Keratinocyte (primary cell): ENCODE data around the gene HECTD4. TPM values are rescaled to one million over a fixed set of nuclear protein-coding genes. Genes with fewer than 3 reads are reported as not detected.

Experiments
- DNase-seq: peaks from one replicate; pipeline ENCODE4 v3.0.0-alpha.2; 2011; ENCODE audit warnings: low read depth, missing footprints, low spot score
- FAIRE-seq: peaks from 2 replicates; lab custom pipeline; 2011; peaks lifted over from hg19 to GRCh38; lab: Jason Lieb, UNC
- H2AFZ ChIP-seq: 2 replicates; pipeline ENCODE4 v1.6.0; 2012; ENCODE audit warnings: low read length, control low read depth, inconsistent platforms; ENCODE audit not compliant: control insufficient read depth
- H3K27ac ChIP-seq: 2 replicates; pipeline ENCODE4 v1.5.1; 2011; ENCODE audit warnings: low read length; ENCODE audit not compliant: control insufficient read depth, insufficient read depth
- H3K27me3 ChIP-seq: 3 replicates; pipeline ENCODE4 v1.6.0; 2011; ENCODE audit warnings: low read length; ENCODE audit not compliant: control insufficient read depth, insufficient read depth; ENCODE audit errors: extremely low read depth
- H3K36me3 ChIP-seq, 2 experiments: 2 replicates in 1 of 2; 3 replicates in 1 of 2; pipeline ENCODE4 v1.5.1; 2011; ENCODE audit warnings: low read length in 2 of 2, mild to moderate bottlenecking in 1 of 2; ENCODE audit not compliant: control insufficient read depth in 2 of 2, insufficient read depth in 2 of 2; ENCODE audit errors: extremely low read depth in 1 of 2
- H3K4me1 ChIP-seq: 3 replicates; pipeline ENCODE4 v1.5.1; 2011; ENCODE audit warnings: low read length; ENCODE audit not compliant: control insufficient read depth, insufficient read depth; ENCODE audit errors: extremely low read depth
- H3K4me2 ChIP-seq: 3 replicates; pipeline ENCODE4 v1.6.0; 2011; ENCODE audit warnings: low read depth, low read length; ENCODE audit not compliant: control insufficient read depth, insufficient read depth; ENCODE audit errors: extremely low read depth
- H3K4me3 ChIP-seq, 3 experiments: fragments of 200-600 bp in 1 of 3; sonication (generic) in 1 of 3; 2 replicates in 2 of 3; 3 replicates in 1 of 3; pipeline ENCODE4 v1.5.1; 2011 to 2016; ENCODE audit warnings: low read length in 3 of 3, mild to moderate bottlenecking in 3 of 3, control low read depth in 2 of 3, inconsistent platforms in 1 of 3, low read depth in 1 of 3, mixed read lengths in 1 of 3, mixed run types in 1 of 3, moderate library complexity in 1 of 3; ENCODE audit not compliant: control insufficient read depth in 2 of 3, insufficient read depth in 2 of 3; ENCODE audit errors: extremely low read depth in 1 of 3
- H3K79me2 ChIP-seq: 2 replicates; pipeline ENCODE4 v1.6.0; 2012; ENCODE audit warnings: low read length; ENCODE audit not compliant: control insufficient read depth, insufficient read depth
- H3K9ac ChIP-seq: 3 replicates; pipeline ENCODE4 v1.6.0; 2011; ENCODE audit warnings: low read length; ENCODE audit not compliant: control insufficient read depth, insufficient read depth; ENCODE audit errors: extremely low read depth
- H3K9me1 ChIP-seq: 3 replicates; pipeline ENCODE4 v1.6.0; 2011; ENCODE audit warnings: low read length; ENCODE audit not compliant: control insufficient read depth, insufficient read depth; ENCODE audit errors: extremely low read depth
- H3K9me3 ChIP-seq: 2 replicates; pipeline ENCODE4 v1.5.1; 2012; ENCODE audit warnings: low read depth, low read length; ENCODE audit not compliant: control insufficient read depth
- H4K20me1 ChIP-seq: 3 replicates; pipeline ENCODE4 v1.6.0; 2011; ENCODE audit warnings: low read length; ENCODE audit not compliant: control insufficient read depth, insufficient read depth; ENCODE audit errors: extremely low read depth
- EZH2 ChIP-seq: IDR thresholded peaks from one replicate; pipeline ENCODE4 v1.6.1; 2012; ENCODE audit warnings: inconsistent platforms, mild to moderate bottlenecking, low read length, moderate library complexity
- dilution Hi-C: fragments of 300-500 bp; cut with MboI; formaldehyde crosslinking; loops from one replicate; pipeline ENCODE4 v1.7.0; 2020; ENCODE audit warnings: low sequenced_read_pairs; ENCODE audit not compliant: extremely low pct_ligation_motif_present
- polyA plus RNA-seq, 5 experiments: library from polyadenylated mRNA; depleted of rRNA in 3 of 5; stranded (reverse) in 3 of 5; stranded (forward) in 1 of 5; unstranded in 1 of 5; fragments of >200 nt; gene quantifications; 1 replicate in 1 of 5; 2 replicates in 3 of 5; 3 replicates in 1 of 5; pipeline versions ENCODE4 v1.2.1 to v1.2.3, GENCODE V29; 2011 to 2012; ENCODE audit warnings: missing spikeins in 2 of 5, low read depth in 1 of 5, low replicate concordance in 1 of 5
- TF ChIP-seq, protein P1 (sequence below), 3 experiments: IDR thresholded peaks in 1 of 3; conservative IDR thresholded peaks in 1 of 3; optimal IDR thresholded peaks in 1 of 3; 2 replicates in 2 of 3; 3 replicates in 1 of 3; pipeline versions ENCODE3 to v1.5.1; 2011; ENCODE audit warnings: low read length in 3 of 3, mild to moderate bottlenecking in 3 of 3, moderate library complexity in 2 of 3, control low read depth in 1 of 3, inconsistent platforms in 1 of 3; ENCODE audit not compliant: insufficient read depth in 2 of 3; ENCODE audit errors: extremely low read depth in 1 of 3

Gene HECTD4
- polyA plus RNA-seq, 1 donor (not counting 4 experiments of a cell fraction or from before 2014, with no cell fraction given): 7.5 TPM

- dilution Hi-C loops: no loop called here
- Histone ChIP-seq H3K9me3 (no peaks in the 10 kb centered on the region), H3K4me2 (no peak overlapping the region), H2AFZ (no peak overlapping the region), H3K27ac (no peak overlapping the region), H3K9me1 (no peaks in the 10 kb centered on the region), H3K36me3 (peaks cover 0 to 20% of the 10 kb centered on the region in 2 experiments), H4K20me1 (no peaks in the 10 kb centered on the region), H3K9ac (no peak overlapping the region), H3K27me3 (no peaks in the 10 kb centered on the region), H3K79me2 (no peaks in the 10 kb centered on the region), H3K4me1 (peaks cover 6% of the 10 kb centered on the region), H3K4me3 (no peak overlapping the region)
- TF ChIP-seq, protein P1, sequence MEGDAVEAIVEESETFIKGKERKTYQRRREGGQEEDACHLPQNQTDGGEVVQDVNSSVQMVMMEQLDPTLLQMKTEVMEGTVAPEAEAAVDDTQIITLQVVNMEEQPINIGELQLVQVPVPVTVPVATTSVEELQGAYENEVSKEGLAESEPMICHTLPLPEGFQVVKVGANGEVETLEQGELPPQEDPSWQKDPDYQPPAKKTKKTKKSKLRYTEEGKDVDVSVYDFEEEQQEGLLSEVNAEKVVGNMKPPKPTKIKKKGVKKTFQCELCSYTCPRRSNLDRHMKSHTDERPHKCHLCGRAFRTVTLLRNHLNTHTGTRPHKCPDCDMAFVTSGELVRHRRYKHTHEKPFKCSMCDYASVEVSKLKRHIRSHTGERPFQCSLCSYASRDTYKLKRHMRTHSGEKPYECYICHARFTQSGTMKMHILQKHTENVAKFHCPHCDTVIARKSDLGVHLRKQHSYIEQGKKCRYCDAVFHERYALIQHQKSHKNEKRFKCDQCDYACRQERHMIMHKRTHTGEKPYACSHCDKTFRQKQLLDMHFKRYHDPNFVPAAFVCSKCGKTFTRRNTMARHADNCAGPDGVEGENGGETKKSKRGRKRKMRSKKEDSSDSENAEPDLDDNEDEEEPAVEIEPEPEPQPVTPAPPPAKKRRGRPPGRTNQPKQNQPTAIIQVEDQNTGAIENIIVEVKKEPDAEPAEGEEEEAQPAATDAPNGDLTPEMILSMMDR (optimal IDR thresholded peaks at IDR 0.05 in 1 of 3, IDR thresholded peaks at IDR 0.05 in 1 of 3, conservative IDR thresholded peaks at IDR 0.05 in 1 of 3; ENCODE audit: extremely low read depth in 1 of 3, insufficient read depth in 2 of 3, low read length in 3 of 3): no peak
- TF ChIP-seq EZH2: no peak
- DNase-seq (no peak), FAIRE-seq (no peak)
Observed at GRCh38 chr12:112183141-112184021, 198.8 kb downstream of the HECTD4 start.

GRCh38 chr12:112182499-112182898 is 199.7 kb downstream of the HECTD4 start:
- Histone ChIP-seq H3K27ac (no peak overlapping the region), H3K79me2 (no peaks in the 10 kb centered on the region), H3K4me1 (peaks cover 6% of the 10 kb centered on the region), H3K9ac (no peak overlapping the region), H3K27me3 (no peaks in the 10 kb centered on the region), H3K9me1 (no peaks in the 10 kb centered on the region), H3K4me3 (no peak overlapping the region), H3K9me3 (no peaks in the 10 kb centered on the region), H2AFZ (no peak overlapping the region), H3K4me2 (no peak overlapping the region), H3K36me3 (peaks cover 0 to 21% of the 10 kb centered on the region in 2 experiments), H4K20me1 (no peaks in the 10 kb centered on the region)
- DNase-seq (no peak), FAIRE-seq (no peak)
- TF ChIP-seq, protein P1 (optimal IDR thresholded peaks at IDR 0.05 in 1 of 3, IDR thresholded peaks at IDR 0.05 in 1 of 3, conservative IDR thresholded peaks at IDR 0.05 in 1 of 3; ENCODE audit: extremely low read depth in 1 of 3, insufficient read depth in 2 of 3, low read length in 3 of 3): no peak
- TF ChIP-seq EZH2: no peak
- dilution Hi-C loops: no loop called here
